Prostate gland (tissue), 2 donors: ENCODE data around the gene DNAJC22.

ENCODE experiments used
- CTCF ChIP-seq, 4 experiments: fragments of 200-600 bp in 2 of 4; fragments of 450-650 bp in 2 of 4; sonication (generic) in 2 of 4; IDR thresholded peaks; 1 replicate in 3 of 4; 2 replicates in 1 of 4; pipeline ENCODE4 v1.5.1; 2016 to 2019; ENCODE audit warnings: antibody characterized with exemption in 4 of 4, mild to moderate bottlenecking in 2 of 4, moderate library complexity in 2 of 4
- POLR2AphosphoS5 ChIP-seq: sonication (generic); formaldehyde crosslinking; IDR thresholded peaks from one replicate; pipeline ENCODE4 v1.6.1; 2017; ENCODE audit warnings: antibody characterized with exemption

- TF ChIP-seq CTCF (IDR thresholded peaks at IDR 0.05): no peak
- no peak for TF ChIP-seq POLR2AphosphoS5
Observed at GRCh38 chr12:49342914-49343731, 3.6 kb upstream of the DNAJC22 start.
